Sigmoid colon (tissue), 4 donors: ENCODE results near the gene PEX1.

Source experiments
- EP300 ChIP-seq, 4 donors: sonication (generic); formaldehyde crosslinking; IDR thresholded peaks; one replicate each; pipeline ENCODE4 v1.6.1; 2017; ENCODE audit warnings: antibody characterized with exemption in 4 of 4
- POLR2A ChIP-seq, 2 donors: fragments of 450-650 bp; IDR thresholded peaks; one replicate each; pipeline ENCODE4 v1.6.1; 2016; ENCODE audit warnings: antibody characterized with exemption in 2 of 2, mild to moderate bottlenecking in 2 of 2, moderate library complexity in 2 of 2
- POLR2AphosphoS5 ChIP-seq, 4 donors: sonication (generic); formaldehyde crosslinking; IDR thresholded peaks; one replicate each; pipeline ENCODE4 v1.6.1; 2017; ENCODE audit warnings: antibody characterized with exemption in 4 of 4
- TF ChIP-seq, protein P1 (sequence below), 4 experiments: fragments of 450-650 bp in 3 of 4; fragments of 200-600 bp in 1 of 4; IDR thresholded peaks; one replicate each; pipeline ENCODE4 v1.5.1; 2016 to 2019; ENCODE audit warnings: antibody characterized with exemption in 4 of 4, mild to moderate bottlenecking in 3 of 4, moderate library complexity in 2 of 4

GRCh38 chr7:92569137-92569536 is 40.8 kb upstream of the PEX1 start:
- TF ChIP-seq, protein P1, sequence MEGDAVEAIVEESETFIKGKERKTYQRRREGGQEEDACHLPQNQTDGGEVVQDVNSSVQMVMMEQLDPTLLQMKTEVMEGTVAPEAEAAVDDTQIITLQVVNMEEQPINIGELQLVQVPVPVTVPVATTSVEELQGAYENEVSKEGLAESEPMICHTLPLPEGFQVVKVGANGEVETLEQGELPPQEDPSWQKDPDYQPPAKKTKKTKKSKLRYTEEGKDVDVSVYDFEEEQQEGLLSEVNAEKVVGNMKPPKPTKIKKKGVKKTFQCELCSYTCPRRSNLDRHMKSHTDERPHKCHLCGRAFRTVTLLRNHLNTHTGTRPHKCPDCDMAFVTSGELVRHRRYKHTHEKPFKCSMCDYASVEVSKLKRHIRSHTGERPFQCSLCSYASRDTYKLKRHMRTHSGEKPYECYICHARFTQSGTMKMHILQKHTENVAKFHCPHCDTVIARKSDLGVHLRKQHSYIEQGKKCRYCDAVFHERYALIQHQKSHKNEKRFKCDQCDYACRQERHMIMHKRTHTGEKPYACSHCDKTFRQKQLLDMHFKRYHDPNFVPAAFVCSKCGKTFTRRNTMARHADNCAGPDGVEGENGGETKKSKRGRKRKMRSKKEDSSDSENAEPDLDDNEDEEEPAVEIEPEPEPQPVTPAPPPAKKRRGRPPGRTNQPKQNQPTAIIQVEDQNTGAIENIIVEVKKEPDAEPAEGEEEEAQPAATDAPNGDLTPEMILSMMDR (IDR thresholded peaks at IDR 0.05), result no peak
- no peak for TF ChIP-seq POLR2A (IDR thresholded peaks at IDR 0.05)
- TF ChIP-seq POLR2AphosphoS5 (IDR thresholded peaks at IDR 0.05), result no peak
- no peak for TF ChIP-seq EP300 (IDR thresholded peaks at IDR 0.05)
